ENCODE results near the gene IL11.
A peak's percentile ranks its signal among the peaks of the same experiment; 100 is the strongest.

IL11 gene

GRCh38 chr19:55392820-55393761 is 22.8 kb upstream of the IL11 start:
- intact Hi-C loops (cut with DNase I), result no loop called here
- no peak for DNase-seq

DNA sequence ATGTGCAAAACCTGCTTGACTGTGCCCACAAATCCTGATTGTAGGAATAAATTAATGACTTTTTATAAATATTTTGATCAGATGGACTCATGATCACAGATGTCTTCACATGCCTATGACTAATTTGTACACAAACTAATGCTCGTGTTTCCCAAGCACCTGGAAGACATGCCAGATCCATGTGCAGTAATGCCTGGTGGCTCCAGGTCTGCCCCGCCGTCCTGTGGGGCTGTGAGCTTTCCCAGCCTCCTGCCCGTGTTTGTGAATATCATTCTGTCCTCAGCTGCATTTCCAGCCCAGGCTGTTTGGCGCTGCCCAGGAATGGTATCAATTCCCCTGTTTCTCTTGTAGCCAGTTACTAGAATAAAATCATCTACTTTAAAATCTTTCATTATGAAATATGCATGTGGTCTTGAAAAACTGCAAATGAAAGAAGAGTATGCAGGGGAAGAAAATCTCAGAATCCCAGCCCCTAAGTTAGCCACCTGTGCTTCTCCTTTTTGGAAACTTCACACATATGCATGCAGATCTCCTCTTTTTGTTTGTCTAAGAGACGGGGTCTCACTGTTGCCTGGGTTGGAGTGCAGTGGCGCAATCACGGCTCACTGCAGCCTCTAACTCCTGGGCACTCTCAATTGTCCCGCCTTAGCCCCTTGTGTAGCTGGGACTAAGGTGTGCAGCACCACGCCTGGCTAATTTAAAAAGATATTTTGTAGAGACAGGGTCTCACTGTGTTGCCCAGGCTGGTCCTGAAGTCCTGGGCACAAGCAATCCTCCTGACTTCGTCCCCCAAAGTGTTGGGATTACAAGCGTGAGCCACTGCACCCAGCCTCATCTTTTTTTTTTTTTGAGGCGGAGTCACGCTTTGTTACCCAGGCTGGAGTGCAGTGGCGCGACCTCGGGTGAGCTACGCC is 21.7 kb upstream of the IL11 start:
- intact Hi-C loops (cut with DNase I), result no loop called here

GRCh38 chr19:55391191-55391670 is 21.0 kb upstream of the IL11 start:
- DNase-seq, result no peak
- intact Hi-C loops (cut with DNase I), result no loop called here

More for the DNA sequence above, 21.7 kb upstream of the IL11 start:
- no peak for DNase-seq

DNA sequence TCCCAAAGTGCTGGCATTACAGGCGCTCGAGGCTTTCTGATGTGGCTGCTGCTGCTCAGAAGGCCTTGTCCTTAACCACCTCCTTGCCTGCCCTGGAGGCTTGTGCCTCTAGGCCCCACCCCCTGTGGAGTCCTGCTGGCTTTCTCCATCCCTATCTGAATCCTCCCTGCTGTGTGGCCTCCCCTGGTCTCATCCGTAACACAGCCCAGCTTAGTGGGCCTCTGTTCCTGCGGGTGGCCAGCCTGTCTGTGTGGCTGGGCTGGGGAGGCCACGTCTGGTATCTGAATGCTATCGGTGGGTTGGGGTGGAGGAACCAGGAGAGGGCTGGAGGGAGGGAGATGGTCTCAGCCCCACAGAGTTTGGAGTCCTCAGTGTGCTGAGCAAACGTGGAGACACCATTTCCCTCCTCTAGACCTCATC is 20.2 kb upstream of the IL11 start:
- intact Hi-C loops (cut with DNase I), result no loop called here
- DNase-seq, result no peak

- DNase-seq, result no peak
- intact Hi-C loops (cut with DNase I), result no loop called here
These were observed 19.4 kb upstream of the IL11 start for GRCh38 chr19:55389386-55390317.

DNA sequence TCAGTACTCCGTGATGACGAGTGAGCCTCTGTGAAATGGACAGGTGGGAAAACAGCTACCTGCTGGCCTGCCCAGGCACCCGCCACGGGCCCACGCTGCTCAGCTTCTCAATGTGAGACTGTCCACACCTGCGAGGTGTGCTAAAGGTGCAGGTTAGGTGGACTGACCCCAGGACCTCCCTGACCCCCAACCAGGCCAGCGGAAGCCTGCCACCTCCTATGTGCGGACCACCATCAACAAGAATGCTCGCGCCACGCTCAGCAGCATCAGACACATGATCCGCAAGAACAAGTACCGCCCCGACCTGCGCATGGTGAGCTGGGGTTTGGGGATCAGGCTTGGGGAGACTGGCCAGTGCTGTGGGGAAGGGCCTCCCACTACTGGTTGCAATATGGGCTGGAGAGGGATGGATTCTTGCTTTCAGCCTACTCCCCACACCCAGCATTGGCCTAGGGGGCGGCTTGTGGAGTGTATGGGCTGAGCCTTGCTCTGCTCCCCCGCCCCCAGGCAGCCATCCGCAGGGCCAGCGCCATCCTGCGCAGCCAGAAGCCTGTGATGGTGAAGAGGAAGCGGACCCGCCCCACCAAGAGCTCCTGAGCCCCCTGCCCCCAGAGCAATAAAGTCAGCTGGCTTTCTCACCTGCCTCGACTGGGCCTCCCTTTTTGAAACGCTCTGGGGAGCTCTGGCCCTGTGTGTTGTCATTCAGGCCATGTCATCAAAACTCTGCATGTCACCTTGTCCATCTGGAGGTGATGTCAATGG is 17.7 kb upstream of the IL11 start:
- DNase-seq, result no peak
- intact Hi-C loops (cut with DNase I), result no loop called here

DNA sequence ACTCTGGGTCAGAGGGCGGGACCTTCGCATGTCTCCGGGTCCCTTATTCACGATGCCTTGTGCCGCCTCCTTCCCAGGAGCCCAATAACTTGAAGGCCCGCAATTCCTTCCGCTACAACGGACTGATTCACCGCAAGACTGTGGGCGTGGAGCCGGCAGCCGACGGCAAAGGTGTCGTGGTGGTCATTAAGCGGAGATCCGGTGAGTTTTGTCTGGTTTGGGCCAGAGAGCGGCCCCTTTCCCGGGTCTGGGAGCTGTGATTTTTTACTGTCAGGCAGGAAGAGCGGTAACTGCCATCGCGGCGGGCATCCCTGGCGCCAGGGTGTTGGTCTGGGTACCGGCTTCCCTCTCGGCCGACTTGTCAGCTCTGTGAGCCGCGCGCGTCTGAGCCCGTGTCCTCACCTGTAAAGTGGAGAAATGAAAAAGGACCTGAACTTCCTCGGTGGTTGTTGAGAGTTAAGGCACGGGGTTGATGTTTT is 16.3 kb upstream of the IL11 start:
- intact Hi-C loops (cut with DNase I), result no loop called here
- peak in 4 of 42 donors; percentile 38 to 56 (median 50) for DNase-seq

DNA sequence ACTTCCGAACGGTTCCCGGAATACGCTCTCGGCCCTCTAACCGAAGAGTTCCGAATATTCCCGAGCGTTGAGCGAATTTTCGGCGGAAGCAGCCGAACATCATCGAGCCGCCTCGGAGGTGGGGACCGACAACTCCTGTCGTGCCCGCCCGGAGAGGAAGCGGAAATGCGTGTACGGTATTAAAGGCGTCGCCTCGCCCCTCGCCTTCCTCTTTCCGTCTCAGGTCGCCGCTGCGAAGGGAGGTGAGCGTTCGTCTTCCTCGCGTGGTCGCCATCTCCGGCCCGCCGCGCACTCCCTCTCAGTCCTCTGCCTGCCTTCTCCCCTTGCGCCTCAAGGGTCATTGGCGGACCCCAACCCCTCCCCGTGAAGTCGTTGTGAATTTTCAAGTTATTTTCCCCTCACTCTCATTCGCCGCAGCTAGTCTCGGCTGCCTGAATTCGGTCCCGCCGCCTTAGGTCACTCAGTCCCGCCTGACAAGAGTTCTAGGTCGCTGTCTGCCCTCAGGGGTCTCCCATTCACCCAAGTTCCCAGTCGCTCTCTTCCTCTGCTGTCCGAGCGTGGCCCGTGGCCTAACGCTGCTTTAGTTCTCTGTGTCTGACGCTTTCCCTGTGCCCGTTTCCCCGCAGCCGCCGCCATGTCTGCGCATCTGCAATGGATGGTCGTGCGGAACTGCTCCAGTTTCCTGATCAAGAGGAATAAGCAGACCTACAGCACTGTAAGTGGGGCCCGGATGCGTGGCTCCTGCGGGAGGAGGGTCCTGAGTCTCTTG is 15.6 kb upstream of the IL11 start, which contains the start of gene RPL28:
TSS of gene RPL28 (plus strand) at position 209 of the 769 bp plus-strand sequence. CDS start at position 635, 426 bp downstream.
- intact Hi-C loops (cut with DNase I), result no loop called here
- peak; percentile 97 to 100 (median 99) for DNase-seq

DNA sequence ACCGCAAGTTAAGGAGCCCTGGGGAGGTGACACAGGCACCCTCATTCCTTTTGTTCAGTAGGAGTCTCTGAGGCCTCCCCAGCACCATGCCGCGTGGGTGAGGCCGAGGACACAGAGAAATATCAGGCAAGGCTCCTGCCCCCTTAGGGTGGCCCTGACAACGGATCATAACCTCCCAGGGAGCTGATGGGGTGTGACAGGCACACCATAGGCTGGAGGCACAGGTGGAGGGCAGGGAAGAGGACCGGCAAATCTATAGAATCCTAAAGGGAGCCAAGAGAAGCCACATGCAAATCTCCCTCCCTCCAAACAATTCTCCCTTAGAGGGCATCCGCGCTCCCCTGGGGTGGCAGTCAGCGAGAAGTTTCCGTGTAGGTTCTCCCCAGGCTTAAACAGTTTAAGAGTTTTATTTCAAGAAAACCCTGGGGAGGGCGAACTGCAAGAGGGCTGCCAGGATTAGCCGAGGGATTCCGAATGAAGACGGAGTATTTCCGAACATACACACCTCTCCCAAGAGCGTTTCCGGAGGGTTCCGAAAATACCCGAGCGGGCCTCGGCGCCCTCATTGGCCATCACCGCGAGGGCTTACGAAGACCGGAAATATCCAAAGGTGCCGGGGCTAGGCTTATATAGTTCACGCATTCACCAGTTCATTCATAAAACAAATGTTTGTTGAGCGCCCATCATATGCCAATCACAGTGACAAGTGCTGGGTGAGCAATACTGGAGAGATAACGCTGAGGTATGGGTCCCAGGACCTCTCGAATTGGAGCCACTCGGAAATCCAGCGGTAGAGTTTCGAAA is 14.9 kb upstream of the IL11 start:
- intact Hi-C loops (cut with DNase I), result loop anchor here (5.0 kb wide), 2 partner anchors 43 to 83 kb away; no protein-coding TSS in a partner anchor
- DNase-seq, result peak; percentile 80 to 96 (median 90)

- DNase-seq, result peak in 29 of 42 donors; percentile 6 to 58 (median 25)
- intact Hi-C loops (cut with DNase I), result loop anchor here (5.0 kb wide), 2 partner anchors 42 to 82 kb away; no protein-coding TSS in a partner anchor
These were observed 14.1 kb upstream of the IL11 start, which contains the start of gene TMEM238 for GRCh38 chr19:55384131-55384919. Gene TMEM238, minus strand, starts transcription at chr19:55384292. Its CDS starts 33 bp downstream, at chr19:55384259.

DNA sequence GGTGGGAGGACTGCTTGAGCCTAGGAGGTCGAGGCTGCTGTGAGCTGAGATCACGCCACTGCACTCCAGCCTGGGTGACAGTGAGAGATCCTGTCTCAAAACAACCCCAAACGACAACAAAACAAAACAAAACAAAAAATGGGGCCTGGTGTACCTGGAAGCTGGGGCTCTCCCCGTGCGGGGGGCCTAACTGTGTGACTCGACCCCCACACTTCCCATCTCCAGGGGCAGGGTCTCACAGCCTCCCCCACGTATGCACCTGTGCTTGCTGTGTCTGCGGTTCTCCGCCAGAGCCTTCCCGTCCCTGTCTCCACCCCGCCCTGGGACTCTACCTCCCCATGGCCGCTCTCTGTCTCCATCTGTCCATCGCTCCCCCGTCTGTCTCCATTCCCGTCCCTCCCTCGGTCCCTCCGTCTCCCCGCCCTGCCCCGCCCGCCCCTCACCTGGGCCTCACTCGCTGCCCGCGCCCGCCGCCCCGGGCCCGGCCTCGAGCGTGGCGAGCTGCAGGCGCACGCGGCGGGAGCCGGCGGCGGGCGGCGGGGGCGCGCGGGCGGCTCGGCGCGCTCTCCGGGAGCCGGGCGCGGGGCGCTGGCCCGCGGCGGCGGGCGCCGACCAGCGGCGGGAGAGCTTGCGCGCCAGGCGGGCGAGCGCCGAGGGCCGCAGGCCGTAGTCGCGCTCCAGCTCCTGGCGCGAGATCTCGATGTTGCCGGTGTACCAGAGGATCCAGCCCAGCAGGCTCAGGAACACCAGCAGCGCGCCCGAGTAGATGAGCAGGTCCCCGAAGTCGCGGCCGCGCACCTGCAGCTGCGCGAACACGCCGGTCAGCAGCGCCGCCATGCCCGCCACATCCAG is 13.2 kb upstream of the IL11 start:
- DNase-seq, result peak in 41 of 42 donors; percentile 27 to 73 (median 52)
- intact Hi-C loops (cut with DNase I), result loop anchor here (5.0 kb wide), 2 partner anchors 41 to 81 kb away; no protein-coding TSS in a partner anchor

DNA sequence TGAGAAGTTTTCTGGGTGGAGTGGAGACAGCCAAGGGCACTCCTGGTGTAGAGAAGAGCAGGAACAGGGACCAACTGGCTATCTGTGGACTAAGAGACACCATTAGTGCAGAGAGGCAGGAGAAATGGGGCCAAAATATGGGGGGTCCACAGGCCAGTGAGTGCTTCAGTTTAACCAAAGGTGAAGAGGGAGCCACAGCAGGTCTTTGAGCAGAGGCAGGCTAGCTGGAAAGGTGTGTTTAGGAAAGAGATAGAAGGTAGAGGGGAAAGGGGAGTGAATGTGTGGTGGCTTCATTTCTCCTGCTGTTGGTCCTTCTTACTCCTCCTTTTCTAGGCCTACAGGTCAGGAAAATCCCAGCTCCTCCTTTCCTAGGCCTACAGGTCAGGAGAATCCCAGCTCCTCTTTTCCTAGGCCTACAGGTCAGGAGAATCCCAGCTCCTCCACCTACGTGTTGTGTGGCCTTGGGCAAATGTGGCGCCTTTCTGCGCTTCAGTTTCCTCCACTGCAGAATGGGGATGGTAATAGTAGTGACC is 12.3 kb upstream of the IL11 start:
- no peak for DNase-seq
- intact Hi-C loops (cut with DNase I), result loop anchor here (5.0 kb wide), 2 partner anchors 40 to 80 kb away; no protein-coding TSS in a partner anchor

- DNase-seq, result no peak
- intact Hi-C loops (cut with DNase I), result loop anchor here (5.0 kb wide), 2 partner anchors 40 to 80 kb away; no protein-coding TSS in a partner anchor
These were observed 11.8 kb upstream of the IL11 start for GRCh38 chr19:55382013-55382412.

Data from head of caudate nucleus (tissue), 42 donors.